Activated naive CD4-positive, alpha-beta T cell treated with anti-CD3 and anti-CD28 coated beads, Interleukin-2, amount 50 U/mL, for 72 hours (primary cell): ENCODE data around the gene ACBD6. TPM values are rescaled to one million over a fixed set of nuclear protein-coding genes. Genes with fewer than 3 reads are reported as not detected.

Source experiments
- ATAC-seq, 2 donors: fragments of 150-1000 bp; cut with Tn5 transposase; 2 replicates each; pipeline ENCODE4 v1.10.0; 2021; ENCODE audit warnings: mild to moderate bottlenecking in 2 of 2, moderate library complexity in 2 of 2
- DNase-seq, 2 donors: peaks; one replicate each; pipeline ENCODE4 v3.0.0; 2021 to 2022; ENCODE audit warnings: low spot score in 2 of 2
- H3K27ac Mint-ChIP-seq, 2 donors: one replicate each; pipeline ENCODE4 v1.8.0; 2022; ENCODE audit warnings: mild to moderate bottlenecking in 2 of 2, mixed read lengths in 2 of 2
- H3K36me3 Mint-ChIP-seq, 2 donors: one replicate each; pipeline ENCODE4 v1.8.0; 2022; ENCODE audit warnings: mixed read lengths in 2 of 2
- H3K9me3 Mint-ChIP-seq, 2 donors: one replicate each; pipeline ENCODE4 v1.8.0; 2022; ENCODE audit warnings: mixed read lengths in 2 of 2
- total RNA-seq, 2 donors: library from RNA; stranded (reverse); gene quantifications; one replicate each; pipeline ENCODE4 v1.2.3, GENCODE V29; 2022

The ACBD6 gene
- total RNA-seq, 2 donors from 2014 or later: 18.6 to 51.2 TPM

DNA sequence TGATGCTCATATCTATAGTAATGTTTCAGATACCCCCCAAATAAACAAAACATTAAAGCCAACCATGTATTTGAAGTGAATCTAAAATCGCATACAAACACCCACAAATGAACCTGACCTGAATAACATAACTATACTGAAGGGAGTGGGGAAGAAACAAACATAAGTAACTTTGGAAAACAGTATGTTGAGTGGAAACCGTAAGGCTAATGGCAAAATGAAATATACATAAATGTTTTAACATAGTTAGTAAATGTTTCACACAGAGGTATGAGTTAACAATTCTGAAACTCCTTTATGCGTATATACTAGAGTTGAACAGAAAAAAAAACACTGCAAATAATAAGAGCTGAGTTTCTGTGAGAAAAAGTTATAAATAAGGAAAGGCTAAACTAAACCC lies 125.6 kb downstream of the ACBD6 start:
- Mint-ChIP-seq H3K27ac (no peak overlapping the region), H3K36me3 (peaks cover 29 to 44% of the 10 kb centered on the region in 2 donors), H3K9me3 (peaks cover 16 to 31% of the 10 kb centered on the region in 2 donors)
- no peak for ATAC-seq
- no peak for DNase-seq

GRCh38 chr1:180376253-180376652 lies 126.1 kb downstream of the ACBD6 start:
- no peak overlapping the region for H3K27ac Mint-ChIP-seq
- DNase-seq: no peak
- H3K36me3 Mint-ChIP-seq: peaks cover 28 to 41% of the 10 kb centered on the region in 2 donors
- no peak for ATAC-seq
- H3K9me3 Mint-ChIP-seq: peaks cover 16 to 30% of the 10 kb centered on the region in 2 donors

DNA sequence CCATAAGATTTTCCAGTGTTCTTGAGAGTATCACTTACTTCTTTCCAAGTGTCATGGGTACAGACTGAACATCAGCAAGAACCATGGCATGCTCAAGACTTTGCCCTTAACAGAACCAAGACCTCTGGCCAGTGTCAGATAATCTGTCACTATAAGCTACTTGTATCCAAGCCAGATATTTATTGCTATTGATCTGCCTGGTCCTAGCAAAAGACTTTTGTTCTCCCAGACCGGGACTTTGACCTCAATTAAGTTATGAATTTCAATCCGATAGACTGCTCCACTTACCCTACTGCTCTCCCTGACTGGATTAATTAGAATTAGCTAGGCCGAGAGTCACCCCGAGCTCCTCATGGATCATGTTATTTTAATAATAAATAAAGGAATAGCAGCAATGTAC lies 129.6 kb downstream of the ACBD6 start:
- H3K9me3 Mint-ChIP-seq: peaks cover 6 to 7% of the 10 kb centered on the region in 2 donors
- H3K27ac Mint-ChIP-seq: no peak overlapping the region
- DNase-seq: no peak
- ATAC-seq: no peak
- peaks cover 11 to 19% of the 10 kb centered on the region in 2 donors for H3K36me3 Mint-ChIP-seq

- H3K36me3 Mint-ChIP-seq: peaks cover 0 to 5% of the 10 kb centered on the region in 2 donors
- H3K27ac Mint-ChIP-seq: no peak overlapping the region
These were observed 131.8 kb downstream of the ACBD6 start for GRCh38 chr1:180370597-180370996.

DNA sequence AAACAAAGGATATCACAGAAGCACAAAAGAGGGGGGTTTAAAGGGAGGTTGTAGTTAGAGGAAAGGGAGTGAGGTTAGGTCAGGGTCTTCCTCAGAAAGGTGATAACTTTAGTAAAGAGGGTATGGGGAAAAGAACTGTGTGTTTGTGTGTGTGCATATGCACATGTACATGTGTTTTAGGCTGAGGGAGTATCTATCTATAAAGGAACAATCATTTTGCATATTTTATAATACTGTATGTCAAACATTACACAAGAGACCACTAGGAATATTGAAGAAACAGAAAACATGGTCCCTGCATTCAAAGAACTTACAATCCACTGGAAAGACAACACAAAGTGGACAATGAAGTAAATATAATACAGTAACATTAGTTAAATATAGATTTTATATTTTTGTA lies 132.2 kb downstream of the ACBD6 start:
- Mint-ChIP-seq H3K9me3 (no peaks in the 10 kb centered on the region), H3K27ac (no peak overlapping the region), H3K36me3 (peaks cover 0 to 5% of the 10 kb centered on the region in 2 donors)
- DNase-seq (no peak), ATAC-seq (no peak)

More at GRCh38 chr1:180370597-180370996, 131.8 kb downstream of the ACBD6 start:
- ATAC-seq (no peak), DNase-seq (no peak)
- no peaks in the 10 kb centered on the region for H3K9me3 Mint-ChIP-seq

DNA sequence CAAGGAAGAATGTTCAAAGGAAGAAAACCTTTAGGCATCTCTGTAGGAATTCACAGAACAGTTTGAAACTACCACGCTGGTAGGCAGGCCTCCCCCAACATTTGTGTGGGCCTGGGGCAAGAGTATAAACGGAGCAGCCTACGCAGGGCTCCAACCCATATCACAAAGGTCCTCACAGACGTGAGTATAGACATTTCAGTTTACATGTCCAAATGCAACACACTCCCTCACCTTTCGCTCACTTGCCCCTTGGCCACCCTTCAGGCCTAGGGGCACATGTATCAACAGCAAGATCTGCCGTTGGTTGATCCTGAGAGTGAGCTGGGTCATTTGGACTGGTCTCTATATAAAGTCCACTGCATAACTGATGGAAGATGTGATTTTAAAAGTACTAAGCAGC lies 133.3 kb downstream of the ACBD6 start:
- Mint-ChIP-seq H3K9me3 (no peaks in the 10 kb centered on the region), H3K27ac (no peak overlapping the region), H3K36me3 (peaks cover 0 to 5% of the 10 kb centered on the region in 2 donors)
- no peak for DNase-seq
- ATAC-seq: no peak

GRCh38 chr1:180366371-180367068 lies 135.9 kb downstream of the ACBD6 start:
- Mint-ChIP-seq H3K27ac (no peak overlapping the region), H3K36me3 (peaks cover 0 to 5% of the 10 kb centered on the region in 2 donors), H3K9me3 (no peaks in the 10 kb centered on the region)
- no peak for ATAC-seq
- DNase-seq: no peak

DNA sequence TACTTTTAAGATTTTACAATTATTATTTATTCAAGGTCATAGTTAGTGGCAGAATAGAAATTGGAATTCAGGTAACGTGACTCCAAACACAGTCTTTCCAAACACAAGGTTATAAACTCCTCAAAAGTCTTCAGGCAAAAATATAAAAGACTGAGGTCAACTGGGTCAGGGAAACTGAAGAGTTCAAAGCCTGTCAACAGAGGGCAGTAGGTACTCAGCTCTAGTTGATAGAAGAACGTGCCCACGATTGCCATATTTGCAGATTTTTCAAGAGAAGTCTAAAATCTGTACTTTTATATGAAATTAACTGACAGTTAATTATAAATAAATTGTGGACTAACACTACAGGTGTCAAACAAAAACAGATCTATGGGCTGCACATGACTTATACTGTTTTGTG lies 137.3 kb downstream of the ACBD6 start:
- ATAC-seq (no peak), DNase-seq (no peak)
- H3K27ac Mint-ChIP-seq: no peak overlapping the region
- no peaks in the 10 kb centered on the region for H3K9me3 Mint-ChIP-seq
- peaks cover 0 to 3% of the 10 kb centered on the region in 2 donors for H3K36me3 Mint-ChIP-seq

DNA sequence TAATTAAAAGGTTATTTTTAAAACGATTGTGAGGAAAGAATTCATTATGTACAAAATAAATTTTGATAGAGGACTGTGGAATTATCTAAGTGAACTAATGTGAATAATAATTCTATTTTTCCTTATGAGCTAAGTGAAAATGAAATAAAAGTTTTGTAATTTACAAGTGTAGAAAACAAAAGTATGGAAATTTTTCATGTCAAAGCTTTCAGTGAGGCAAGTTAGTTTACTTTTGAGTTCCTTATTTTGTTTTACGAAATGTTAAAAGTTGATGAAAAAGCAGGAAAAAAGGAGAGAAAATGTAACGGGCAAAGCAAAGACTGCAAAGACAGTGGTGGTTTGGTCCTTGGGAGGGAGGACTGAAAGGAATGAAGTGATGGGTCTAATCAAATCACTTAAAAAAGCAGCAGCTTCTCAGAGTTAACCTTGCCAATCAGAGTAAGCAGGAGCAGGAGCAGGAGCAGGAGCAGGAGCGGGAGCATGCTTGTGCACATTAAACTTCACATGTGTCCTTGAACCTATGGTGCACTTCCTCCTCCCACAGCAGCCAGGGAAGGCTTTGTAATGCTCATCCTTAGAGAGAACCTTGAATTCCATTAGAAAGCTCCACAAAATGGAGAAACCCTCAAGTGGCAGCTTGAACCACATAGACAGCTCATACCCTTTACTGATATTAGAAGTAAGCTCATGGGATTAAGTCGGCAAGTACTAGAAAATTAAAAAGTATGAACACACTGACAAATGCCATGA lies 139.0 kb downstream of the ACBD6 start:
- ATAC-seq: no peak
- no peak overlapping the region for H3K27ac Mint-ChIP-seq
- no peaks in the 10 kb centered on the region for H3K9me3 Mint-ChIP-seq
- H3K36me3 Mint-ChIP-seq: no peaks in the 10 kb centered on the region
- no peak for DNase-seq

DNA sequence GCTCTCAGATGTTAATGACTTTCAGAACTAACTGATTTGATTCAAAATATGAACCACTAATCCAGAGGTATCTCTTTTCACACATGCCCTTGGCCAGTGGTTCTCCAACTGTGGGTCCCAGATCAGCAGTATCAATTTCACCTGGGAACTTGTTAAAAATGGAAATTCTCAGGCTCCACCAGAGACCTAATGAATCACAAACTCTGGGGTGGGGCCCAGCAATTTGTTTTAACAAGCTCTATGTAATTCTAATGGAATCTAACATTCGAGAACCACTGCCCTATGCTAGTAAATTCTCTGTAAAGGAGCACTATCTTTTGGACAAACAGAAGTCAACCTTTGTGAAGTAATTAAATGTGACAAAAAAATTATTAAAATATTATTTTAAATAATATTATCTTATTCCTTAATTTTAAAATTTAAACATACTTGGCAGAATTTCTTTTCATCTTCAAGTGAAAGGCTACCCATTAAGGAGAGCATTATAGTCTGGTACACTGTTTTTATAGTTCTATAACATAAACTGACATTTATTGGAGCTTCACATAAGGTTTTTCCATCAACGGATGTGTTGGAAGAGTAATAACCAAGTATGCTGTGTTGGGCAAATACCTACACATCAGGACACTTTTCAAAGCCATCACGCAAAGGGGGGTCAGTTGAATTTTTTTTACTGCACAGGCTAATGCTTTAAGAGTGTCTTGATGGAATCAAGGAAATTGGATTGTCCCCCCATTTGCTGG lies 141.9 kb downstream of the ACBD6 start:
- no peaks in the 10 kb centered on the region for H3K9me3 Mint-ChIP-seq
- no peak for ATAC-seq
- DNase-seq: no peak
- H3K36me3 Mint-ChIP-seq: no peaks in the 10 kb centered on the region
- no peak overlapping the region for H3K27ac Mint-ChIP-seq

- no peaks in the 10 kb centered on the region for H3K9me3 Mint-ChIP-seq
- no peak for DNase-seq
- H3K36me3 Mint-ChIP-seq: no peaks in the 10 kb centered on the region
- H3K27ac Mint-ChIP-seq: no peak overlapping the region
- no peak for ATAC-seq
These were observed 143.7 kb downstream of the ACBD6 start for GRCh38 chr1:180358649-180359048.

DNA sequence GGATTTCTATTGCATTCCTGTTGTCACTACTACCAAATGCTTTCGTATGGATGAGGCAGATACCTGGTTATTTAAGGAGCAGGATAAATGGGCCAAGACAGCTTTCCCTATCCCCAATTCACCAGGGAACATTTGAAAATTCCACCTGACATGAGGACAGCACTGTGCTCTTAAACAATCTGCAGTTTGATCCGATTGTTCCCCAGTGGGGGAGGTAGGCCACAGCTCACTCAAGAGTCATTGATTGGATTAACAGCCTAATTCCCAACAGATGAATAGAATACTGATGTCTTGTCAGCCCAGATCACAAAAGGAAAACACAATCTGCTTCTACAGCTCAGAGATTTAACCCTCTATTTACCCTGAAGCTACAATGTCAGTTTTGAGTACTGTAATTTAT lies 148.4 kb downstream of the ACBD6 start:
- ATAC-seq (no peak), DNase-seq (no peak)
- no peaks in the 10 kb centered on the region for H3K9me3 Mint-ChIP-seq
- H3K36me3 Mint-ChIP-seq: peaks cover 0 to 5% of the 10 kb centered on the region in 2 donors
- no peak overlapping the region for H3K27ac Mint-ChIP-seq

GRCh38 chr1:180352588-180352987 lies 149.8 kb downstream of the ACBD6 start:
- Mint-ChIP-seq H3K27ac (no peak overlapping the region), H3K9me3 (no peaks in the 10 kb centered on the region), H3K36me3 (peaks cover 0 to 5% of the 10 kb centered on the region in 2 donors)
- ATAC-seq (no peak), DNase-seq (no peak)

DNA sequence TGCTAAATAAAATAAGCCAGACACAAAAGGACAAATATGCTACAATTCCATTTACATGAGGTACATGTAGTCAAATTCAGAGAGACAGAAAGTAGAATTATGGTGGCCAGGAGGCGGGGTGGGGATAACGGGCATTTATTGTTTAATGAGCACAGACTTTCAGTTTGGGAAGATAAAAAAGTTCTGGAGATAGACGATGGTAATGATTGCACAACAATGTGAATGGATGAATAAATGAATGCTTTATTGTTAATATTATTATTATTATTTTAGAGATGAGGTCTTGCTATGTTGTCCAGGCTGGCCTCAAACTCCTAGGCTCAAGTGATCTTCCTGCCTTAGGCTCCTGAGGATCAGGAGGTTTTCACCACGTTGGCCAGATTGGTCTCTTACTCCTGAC lies 150.4 kb downstream of the ACBD6 start:
- ATAC-seq: no peak

DNA sequence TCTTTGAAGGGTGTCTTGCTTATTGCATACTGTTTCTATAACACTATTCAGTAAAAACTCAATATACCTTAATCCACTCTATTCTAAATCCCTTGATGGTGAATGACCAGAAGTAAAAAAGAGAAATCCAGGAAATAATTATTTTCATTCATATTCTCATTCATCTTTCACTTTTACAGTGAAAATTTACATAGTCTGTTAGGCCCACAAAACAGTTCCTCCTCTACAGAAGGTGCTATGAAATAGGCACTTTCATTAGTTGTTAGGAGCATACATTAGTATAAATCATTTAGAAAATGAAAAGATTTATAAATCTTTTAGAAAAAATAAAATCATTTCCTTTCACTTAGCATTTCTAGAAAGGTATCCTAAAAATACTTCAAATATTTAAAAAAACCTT lies 157.2 kb downstream of the ACBD6 start:
- ATAC-seq: no peak

More for the DNA sequence above, 150.4 kb downstream of the ACBD6 start:
- no peak for DNase-seq
- no peak overlapping the region for H3K27ac Mint-ChIP-seq
- H3K9me3 Mint-ChIP-seq: no peaks in the 10 kb centered on the region
- H3K36me3 Mint-ChIP-seq: peaks cover 0 to 5% of the 10 kb centered on the region in 2 donors

DNA sequence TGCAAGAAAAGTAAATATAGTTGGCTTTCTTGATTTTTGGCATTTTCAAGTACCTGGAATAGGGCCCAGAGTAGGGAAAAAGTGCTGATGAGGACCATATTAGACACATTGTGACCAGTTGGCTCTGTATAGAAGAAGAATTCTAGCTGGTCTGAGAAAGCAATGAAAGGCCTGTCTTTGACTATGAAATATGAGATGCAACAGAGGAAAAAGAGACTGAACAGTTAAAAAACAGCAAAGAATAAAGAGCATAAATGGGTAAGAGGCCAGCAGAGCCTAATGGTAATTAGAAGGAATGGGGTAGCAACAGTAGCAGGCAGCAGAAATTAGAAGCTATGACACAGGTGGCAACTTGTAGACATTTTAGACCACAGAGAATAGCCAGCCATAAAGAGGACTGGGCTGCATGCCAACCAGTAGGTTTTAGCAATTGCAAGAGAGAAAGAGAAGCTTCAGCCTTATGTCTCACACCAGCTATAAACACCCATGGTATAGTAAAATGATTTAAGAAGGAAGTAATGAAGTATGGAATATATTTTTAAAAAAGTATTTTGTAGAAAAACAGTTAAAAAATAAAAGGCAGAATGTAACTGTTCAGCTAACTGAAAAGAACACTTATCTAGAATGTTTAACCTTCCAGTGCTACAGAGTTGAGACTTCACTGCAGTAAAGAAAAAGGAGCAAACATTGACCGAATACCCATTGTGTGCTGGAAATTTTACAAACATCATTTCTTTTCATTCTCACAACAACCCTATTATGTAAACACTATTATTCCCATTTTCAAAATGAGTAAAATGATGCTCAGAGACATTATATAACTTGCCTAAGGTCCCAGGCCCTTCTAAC lies 158.2 kb downstream of the ACBD6 start:
- Mint-ChIP-seq H3K27ac (no peak overlapping the region), H3K9me3 (peaks cover 8 to 11% of the 10 kb centered on the region in 2 donors), H3K36me3 (peaks cover 9 to 12% of the 10 kb centered on the region in 2 donors)
- DNase-seq (no peak), ATAC-seq (no peak)

More for the DNA sequence above, 157.2 kb downstream of the ACBD6 start:
- Mint-ChIP-seq H3K27ac (no peak overlapping the region), H3K9me3 (peaks cover 2 to 5% of the 10 kb centered on the region in 2 donors), H3K36me3 (peaks cover 6% of the 10 kb centered on the region in 2 donors)
- DNase-seq: no peak
